ENCODE measurements around the gene HIRA.
"Not testable (repeated sequence)": the region's sequence is repeated elsewhere in the genome, so short reads cannot be mapped to it uniquely, and the experiment has no call there.

Gene HIRA

DNA sequence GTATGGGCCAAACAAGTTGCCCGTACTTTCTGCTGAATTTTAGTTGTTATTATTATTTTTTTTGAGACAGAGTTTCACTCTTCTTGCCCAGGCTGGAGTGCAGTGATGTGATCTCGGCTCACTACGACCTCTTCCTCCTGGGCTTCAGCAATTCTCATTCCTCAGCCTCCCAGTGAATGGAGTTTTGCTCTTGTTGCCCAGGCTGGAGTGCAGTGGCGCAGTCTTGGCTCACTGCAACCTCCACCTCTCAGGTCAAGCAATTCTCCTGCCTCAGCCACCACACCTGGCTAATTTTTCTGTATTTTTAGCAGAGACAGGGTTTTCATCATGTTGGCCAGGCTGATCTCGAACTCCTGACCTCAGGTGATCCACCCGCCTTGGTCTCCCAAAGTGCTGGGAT lies 125.0 kb downstream of the HIRA start:
- DNase-seq, result not testable (repeated sequence)

DNA sequence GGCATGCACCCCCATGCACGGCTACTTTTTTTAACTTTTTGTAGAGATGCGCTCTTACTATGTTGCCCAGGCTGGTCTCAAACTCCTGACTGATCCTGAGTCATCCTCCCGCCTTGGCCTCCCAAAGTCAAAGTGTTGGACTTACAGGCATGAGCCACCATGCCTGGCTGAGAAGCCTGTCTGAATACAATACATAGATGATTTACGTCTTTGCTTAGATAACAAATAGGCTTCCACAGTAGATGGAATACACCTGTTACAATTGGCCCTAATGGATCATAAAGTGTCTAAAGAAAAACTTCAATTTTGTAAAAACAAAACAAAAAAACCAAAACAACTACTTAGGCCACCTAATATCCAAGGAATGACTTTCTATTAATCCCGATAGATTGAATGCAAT lies 127.0 kb downstream of the HIRA start:
- DNase-seq, result no peak

GRCh38 chr22:19303785-19304184 lies 127.7 kb downstream of the HIRA start:
- no peak for DNase-seq

DNA sequence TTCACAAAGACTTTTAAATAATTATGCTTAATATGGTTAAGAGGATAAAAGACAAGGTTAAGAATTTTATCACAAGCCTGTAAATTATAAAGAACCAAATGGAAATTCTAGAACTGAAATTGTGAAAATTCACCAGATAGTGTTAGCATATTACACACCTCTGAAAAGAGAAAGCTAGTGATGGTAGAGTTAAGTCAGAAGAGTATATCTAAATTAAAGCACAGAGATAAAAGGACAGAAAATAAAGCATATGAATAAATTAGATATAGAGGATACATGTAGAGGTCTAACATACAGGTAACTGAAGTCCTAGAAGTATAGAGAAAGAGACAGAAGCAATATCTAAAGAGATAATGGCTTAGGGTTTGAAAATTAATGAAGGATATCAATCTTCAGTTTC lies 135.8 kb downstream of the HIRA start:
- no peak for DNase-seq

DNA sequence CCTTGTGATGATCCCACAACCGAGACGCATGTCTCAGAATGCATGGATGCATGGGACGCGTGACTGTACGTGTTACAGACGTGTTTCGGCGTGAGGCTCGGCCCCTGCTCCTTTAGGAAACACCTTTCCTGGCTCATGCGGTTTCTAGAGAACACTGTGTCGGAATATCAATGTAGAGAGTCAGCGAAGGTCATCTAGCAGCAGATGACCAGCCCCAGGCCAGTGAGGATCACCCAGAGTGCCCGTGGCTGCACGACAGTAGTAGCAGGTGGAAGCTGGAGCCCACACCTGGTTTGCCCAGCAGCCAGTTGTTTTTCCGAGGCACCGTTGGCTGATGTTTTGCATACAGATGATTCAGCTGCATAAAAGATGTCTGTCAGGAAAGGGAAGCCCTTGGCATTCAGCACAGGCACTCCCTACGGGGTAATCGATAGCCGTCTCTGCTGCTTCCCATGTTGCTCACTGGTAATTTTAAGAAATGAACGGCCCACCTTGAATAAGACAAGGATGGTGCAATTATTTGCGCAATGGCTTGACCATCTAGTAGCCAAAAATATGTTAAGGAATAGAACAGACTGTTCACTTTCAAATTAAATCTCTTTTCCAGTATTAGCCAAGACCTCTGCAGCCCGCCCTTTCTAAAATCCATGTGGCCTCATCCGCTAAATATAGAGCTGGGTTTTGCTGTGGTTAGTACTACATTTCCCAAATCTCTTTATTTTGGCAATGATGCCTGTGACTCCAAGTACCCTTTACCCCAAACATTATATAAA lies 138.9 kb downstream of the HIRA start:
- DNase-seq, result peak in 1 of 2 experiments; percentile 28

- DNase-seq, result peak; percentile 65 to 75
These were observed 139.7 kb downstream of the HIRA start, which contains the start of gene CLTCL1 for GRCh38 chr22:19291580-19292457. TSS of gene CLTCL1 (minus strand) at chr22:19291719. CDS start at chr22:19291641, 78 bp downstream.

DNA sequence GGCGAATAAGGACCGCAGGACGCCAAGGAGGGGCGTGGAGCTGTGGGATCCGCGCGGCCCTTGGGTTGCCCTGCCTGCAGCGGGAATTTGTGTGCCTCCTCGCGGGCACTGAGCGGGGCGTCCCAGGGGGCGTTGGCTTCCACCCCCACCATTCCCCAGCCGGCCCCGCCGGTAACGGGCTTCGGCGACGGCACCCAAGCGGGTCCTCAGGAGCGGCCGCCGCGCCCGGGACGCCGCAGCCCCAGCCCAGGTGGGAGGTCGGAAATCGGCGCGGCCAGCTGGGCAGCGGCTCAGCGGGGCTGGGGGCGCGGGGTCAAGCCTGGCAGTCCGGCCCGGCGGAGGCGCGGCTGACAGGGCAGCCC lies 140.3 kb downstream of the HIRA start:
- no peak for DNase-seq

DNA sequence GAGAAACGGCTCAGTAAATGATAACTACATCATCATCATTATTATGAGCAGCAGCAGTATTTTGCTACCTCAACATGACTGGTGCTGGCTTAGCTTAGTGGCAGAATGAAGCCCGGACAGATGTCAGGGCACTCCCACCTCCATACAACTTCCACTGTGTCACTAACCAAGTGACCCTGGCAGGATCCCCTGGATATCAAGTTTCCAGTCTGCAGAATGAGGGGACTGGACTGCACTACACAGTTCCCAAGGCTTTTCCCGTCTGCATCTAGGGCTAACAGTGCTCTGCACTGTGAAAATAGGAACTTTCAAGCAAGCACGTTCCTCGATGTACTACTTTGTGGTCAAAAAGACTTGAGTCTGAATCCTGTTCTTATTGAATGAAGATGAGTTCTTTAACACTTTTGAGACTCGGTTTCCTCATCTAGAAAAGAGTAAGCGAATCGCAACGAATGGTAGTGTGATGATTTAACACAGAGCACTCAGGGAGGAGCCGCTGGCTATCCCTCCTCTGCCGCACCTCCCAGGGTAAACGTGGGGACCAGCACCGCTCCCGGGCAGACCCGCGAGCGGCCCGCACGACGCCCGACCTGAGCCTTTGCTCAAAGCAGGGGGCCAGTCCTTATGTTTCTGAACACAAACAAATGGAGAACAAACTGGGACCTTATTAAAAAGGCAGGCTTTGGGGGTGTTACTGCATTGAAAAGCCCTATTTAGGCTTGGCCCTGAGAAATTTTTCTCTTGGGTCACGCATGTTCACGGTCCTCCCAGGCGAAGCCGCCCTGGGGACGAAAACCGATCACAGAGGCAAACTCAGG lies 140.9 kb downstream of the HIRA start:
- no peak for DNase-seq

GRCh38 chr22:19289475-19290161 lies 141.9 kb downstream of the HIRA start:
- no peak for DNase-seq

- no peak for DNase-seq
These were observed 143.6 kb downstream of the HIRA start for GRCh38 chr22:19287889-19288288.

GRCh38 chr22:19287076-19287707 lies 144.3 kb downstream of the HIRA start:
- DNase-seq, result peak; percentile 76 to 92

DNA sequence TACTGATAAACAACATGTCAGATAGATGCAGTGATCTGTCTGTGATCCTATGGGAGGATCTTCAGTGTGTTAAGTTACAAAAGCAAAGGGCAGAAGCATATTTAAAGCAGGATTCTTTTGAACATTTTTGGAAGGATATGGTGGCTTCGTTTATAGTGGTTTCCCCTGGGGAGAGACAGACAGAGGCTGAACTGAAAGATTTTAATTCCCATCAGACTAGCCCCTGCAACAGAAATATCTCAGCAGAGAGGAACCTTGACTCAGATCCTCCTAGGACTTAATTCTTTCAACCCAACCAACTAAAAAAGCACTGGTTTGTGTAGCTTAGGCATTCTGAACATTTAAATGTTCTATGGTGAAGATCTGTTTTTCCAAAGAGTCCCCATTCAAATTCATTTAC lies 145.7 kb downstream of the HIRA start:
- no peak for DNase-seq
